CD4-positive, alpha-beta T cell treated with Interleukin-1 beta for 1 hour (primary cell): ENCODE measurements around the gene FAM236C.
"Not testable (repeated sequence)": the region's sequence is repeated elsewhere in the genome, so short reads cannot be mapped to it uniquely, and the experiment has no call there.

ENCODE experiments used
- DNase-seq, 2 donors: peaks; one replicate each; pipeline ENCODE4 v3.0.0-alpha.2; 2020 to 2022

FAM236C gene

DNA sequence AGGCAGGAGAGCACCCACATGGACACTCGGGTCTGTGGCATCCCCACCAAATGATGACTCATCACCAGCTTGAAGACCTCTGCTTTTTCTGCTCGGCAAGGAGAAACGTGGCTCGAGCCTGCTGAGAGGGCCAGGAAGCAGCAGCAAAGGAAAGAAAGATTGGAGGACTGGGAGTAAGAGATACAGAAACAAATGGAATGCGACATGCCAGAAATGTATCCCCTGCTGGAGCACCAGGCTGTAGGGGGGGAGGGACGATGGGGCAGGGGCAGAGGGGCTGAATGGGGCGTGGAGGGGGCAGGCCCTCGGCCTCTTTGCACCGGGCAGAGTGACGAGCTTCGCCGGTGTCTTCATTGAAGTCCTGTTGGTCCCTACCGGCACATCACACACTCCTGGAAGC, at the start of gene FAM236C:
FAM236C (plus strand) TSS at position 301 of the 400 bp plus-strand sequence. CDS start 100 bp downstream, outside the sequence.
- DNase-seq, result not testable (repeated sequence)

DNA sequence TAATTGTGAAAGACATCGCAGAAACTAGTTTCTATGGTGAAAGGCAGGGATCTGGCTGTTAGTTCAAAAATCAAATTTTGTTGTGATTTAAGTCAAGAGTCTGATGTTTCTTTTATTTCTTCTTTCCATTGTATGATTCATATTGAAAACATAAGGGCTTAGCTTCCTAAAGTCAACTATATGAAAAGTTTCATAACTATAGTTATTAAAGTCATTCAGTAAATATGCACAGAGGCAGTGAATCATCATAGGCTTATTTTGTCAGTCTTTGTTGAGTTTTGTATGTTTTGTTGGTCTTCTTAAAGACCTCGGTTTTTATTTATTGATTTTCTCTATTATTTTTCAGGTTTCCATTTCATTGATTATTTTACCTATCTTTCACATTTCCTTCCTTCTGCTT, 29.5 kb upstream of the FAM236C start:
- DNase-seq, result not testable (repeated sequence)

DNA sequence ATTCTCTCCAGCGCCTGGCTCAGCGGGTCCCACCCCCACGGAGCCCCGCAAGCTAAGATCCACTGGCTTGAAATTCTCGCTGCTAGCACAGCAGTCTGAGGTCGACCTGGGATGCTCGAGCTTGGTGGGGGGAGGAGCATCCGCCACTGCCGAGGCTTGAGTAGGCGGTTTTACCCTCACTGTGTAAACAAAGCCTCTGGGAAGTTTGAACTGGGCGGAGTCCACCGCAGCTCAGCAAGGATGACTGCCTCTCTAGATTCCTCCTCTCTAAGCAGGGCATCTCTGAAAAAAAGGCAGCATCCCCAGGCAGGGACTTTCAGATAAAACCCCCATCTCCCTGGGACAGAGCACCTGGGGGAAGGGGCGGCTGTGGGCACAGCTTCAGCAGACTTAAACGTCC, 22.7 kb upstream of the FAM236C start:
- not testable (repeated sequence) for DNase-seq

DNA sequence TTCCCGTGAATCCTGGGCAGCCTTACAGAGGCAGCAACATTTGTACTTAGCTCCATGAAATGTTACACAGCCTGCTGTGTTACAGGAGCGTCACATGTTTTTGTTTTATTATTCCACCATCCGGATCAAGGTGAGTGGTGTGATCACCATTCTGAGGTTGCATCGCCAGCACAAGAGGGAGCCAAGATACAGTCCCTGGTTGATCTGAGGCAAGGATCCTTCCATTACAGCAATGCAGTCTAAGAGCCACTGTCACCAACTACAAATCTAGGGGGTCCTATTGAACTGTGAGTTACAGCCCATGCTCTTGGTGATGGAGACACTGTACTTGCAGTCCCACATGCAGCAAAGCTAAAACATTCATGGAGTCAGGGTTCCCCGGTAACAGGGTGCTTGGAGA, 3.7 kb downstream of the FAM236C start:
- DNase-seq, result not testable (repeated sequence)

DNA sequence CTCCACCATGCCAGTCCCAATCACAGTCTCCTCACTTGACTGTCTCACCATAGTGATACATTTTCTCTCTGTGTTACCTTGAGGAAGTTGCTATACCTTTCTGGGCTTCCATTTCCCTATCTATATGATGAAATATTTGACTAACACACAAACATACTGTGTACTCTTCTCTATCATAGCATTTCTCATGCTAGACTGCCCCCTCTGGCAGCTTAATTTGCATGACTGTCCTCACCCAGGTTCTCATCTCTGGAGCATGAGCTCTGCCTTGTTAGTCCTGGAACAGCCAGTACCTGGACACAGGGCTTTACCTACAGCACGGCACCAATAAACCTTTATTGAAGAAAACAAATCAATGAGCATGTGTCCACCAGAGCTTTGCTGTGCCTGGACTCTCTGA, 19.9 kb downstream of the FAM236C start:
- DNase-seq, result not testable (repeated sequence)

DNA sequence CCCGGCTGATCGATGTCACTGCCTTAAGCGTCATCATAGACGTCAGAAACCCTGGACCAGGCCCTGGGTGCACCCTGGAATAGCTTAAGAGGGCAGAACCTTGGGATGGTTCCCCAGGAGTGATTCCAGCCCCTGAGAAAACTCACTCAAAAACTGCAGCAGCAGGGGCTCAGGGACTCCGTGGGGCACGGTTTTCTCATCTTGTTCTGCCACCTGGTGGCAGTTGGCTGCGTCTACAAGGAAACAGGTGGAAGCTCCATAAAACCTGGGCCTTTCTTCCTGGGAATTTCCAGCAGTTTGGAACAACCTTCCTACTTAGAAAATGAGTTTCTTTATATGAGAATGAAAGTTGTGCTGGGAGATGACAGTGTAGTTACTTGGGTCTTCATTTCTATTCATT, 24.0 kb downstream of the FAM236C start:
- DNase-seq, result not testable (repeated sequence)

DNA sequence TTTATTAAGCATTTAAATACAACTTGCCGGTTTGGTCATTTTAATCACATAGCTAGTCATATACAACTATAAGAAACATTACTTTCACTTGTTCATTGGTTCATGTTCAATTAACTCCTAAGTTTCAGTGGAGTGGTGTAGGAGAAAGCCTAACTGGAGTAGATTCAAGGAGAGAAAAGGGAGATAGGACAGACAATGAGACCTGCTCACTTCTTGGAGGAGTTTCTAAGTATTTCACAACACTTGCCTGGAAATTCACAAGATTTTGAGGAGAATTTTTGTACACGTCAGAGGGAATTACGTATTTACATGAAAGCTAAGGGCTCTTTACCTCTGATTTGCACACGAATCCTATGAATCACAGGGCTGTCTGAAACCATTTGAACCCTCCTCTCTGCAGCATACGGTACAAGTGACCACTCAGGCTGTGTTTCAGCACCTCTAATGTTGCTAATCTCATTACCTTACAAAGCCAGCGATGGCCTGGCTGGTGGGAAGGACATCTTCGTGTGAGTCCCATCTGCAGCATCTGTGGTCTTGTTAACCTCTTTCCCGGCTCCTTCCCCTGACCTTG, 24.6 kb downstream of the FAM236C start:
- DNase-seq, result not testable (repeated sequence)

DNA sequence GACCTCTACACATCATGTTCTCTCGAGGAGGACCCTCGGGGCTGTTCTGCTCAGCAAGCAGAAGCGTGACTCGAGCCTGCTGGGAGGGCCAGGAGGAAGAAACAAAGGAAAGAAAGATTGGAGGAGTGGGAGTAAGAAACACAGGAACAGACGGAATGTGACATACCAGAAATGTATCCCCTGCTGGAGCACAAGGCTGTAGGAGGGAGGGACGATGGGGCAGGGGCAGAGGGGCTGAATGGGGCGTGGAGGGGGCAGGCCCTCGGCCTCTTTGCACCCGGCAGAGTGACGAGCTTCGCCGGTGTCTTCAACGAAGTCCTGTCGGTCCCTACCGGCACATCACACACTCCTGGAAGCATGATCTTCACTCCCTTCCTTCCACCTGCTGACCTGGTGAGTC, 25.5 kb downstream of the FAM236C start, which contains the start of gene FAM236A:
FAM236A (plus strand) TSS at position 301 of the 400 bp plus-strand sequence; CDS start at position 358, 57 bp downstream.
- not testable (repeated sequence) for DNase-seq

DNA sequence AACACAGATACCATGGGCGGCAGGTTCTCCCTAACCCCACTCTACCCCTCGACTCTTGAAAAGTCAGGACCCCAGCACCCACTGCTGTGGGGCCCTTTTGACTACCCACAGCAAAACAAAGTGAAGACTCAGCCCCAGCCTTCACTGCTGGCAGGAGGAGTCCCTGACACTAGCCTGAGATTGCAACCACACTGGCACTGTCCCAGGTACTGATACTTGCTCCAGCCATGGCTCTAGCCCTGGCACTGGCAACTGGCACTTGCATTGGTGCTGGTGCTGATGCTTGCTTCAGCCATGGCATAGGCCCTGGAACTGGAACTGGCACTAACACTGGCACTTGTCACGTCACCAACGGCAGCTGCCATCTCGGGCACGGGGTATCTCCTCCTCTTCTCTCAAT, 29.9 kb downstream of the FAM236C start:
- DNase-seq, result not testable (repeated sequence)

DNA sequence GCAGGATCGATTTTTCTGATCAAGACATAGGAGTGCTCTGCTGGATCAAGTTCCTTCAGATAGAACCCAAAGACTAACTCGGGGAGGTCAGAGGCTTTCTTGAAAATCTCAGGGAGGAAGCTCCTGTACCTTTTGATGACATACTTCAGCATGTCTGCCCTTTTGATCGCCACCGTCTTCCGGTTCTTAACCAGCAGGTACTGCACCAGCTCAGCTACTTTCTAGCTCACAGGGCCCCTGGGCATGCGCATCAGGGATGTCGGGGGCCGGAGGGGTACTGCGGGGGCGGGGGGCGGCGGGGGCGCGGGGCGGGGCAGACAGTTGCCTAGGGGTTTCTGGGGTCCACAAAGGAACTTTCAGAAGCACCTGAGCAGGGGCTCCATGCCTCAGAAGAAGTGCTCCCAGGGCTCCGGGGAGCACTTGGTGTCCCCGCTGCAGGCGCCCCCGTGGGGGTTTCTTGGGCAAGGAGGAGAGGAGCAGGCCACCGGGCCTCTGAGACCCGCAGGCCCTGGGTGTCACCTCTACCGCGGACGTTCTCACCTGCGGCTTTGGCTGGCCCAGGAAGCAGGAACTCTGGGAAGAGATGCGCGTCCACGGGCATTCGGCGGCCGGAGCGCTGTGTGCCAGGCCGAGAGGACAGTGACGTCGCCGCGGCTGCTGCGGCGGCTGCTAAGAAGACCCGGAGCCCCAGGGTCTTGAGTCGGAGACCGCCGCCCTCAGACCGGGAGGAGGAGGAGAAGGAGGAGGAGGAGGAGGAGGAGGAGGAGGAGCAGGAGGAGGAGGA, 30.8 kb downstream of the FAM236C start:
- not testable (repeated sequence) for DNase-seq

DNA sequence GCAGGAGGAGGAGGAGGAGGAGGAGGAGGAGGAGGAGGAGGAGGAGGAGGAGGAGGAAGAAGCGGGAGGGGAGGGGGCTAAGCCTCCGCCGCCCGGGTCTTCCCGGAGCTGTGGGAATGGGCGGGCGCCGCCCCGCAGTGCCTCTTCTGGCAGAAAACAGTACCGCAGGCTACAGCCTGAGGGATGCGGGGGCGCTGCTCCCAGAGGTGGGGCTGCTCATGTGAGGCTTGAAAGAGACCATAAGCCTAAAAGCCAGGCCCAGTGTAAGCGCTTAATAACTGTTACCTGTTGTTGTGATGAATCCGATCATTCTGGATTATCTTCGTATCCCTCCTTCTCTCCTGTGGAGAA, 31.4 kb downstream of the FAM236C start, which contains the start of gene DMRTC1:
DMRTC1 (minus strand) TSS at position 19 of the 351 bp plus-strand sequence. CDS start 68,143 bp downstream, outside the sequence.
- not testable (repeated sequence) for DNase-seq

DNA sequence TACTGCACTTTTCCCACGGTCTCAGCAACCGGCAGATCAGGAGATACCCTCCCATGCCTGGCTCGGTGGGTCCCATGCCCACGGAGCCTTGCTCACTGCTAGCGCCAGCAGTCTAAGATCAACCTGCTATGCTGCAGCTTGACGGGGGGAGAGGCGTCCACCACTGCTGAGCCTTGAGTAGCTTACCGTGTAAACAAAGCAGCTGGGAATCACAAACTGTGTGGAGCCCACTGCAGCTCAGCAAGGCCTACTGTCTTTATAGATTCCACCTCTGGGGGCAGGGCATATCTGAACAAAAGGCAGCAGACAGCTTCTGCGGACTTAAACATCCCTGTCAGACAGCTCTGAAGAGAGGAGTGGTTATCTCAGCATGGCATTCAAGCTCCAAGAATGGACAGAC, 47.6 kb downstream of the FAM236C start:
- not testable (repeated sequence) for DNase-seq
